ENCODE data around the gene AMER3.
A peak's percentile ranks its signal among the peaks of the same experiment; 100 is the strongest.

The AMER3 gene

DNA sequence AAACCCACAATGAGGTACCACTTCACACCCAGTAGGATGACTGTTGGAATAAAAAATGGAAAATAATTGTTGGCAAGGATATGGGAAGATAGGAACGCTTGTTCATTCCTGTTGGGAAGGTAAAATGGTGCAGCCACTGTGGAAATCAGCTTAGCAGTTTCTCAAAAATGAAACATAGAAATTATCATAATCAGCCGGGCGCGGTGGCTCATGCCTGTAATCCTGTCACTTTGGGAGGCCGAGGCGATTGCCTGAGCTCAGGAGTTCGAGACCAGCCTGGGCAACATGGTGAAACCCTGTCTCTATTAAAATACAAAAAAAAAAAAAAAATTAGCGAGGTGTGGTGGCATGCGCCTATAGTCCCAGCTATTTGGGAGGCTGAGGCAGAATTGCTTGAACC is 23.4 kb downstream of the AMER3 start:
- no peak for DNase-seq (ENCODE audit: low spot score)

DNA sequence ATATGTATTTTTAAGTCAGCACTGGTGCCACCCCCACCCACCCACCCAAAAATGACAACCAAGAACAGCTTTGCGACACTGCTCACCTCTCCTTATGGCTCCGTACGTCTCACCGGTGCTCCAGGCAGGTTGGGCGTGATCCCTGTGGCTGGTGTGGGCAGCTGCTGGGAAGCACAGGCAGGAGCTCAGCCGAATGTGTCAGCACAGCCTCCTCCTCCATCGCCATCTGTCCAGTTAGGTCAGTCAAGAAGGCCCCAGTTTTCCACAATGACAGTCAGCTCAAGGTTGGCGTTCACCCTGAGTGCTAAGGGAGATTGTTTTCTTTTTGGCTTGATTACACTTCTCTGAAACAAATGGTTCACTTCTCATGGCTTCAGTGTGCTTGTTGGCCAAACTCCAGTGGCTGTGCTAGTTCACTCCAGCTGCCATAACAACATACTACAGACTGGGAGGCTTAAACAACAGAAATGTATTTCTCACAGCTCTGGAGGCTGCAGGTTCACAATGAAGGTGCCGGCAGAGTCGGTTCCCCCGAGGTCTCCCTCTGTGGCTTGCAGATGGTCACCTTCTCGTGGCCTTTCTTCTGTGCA is 30.2 kb downstream of the AMER3 start:
- DNase-seq (ENCODE audit: low spot score) = no peak

GRCh38 chr2:130786076-130786475 is 30.7 kb downstream of the AMER3 start:
- no peak for DNase-seq (ENCODE audit: low spot score)

GRCh38 chr2:130787841-130788240 is 32.5 kb downstream of the AMER3 start:
- DNase-seq (ENCODE audit: low spot score) = no peak

GRCh38 chr2:130790312-130790711 is 35.0 kb downstream of the AMER3 start:
- DNase-seq (ENCODE audit: low spot score) = no peak

DNA sequence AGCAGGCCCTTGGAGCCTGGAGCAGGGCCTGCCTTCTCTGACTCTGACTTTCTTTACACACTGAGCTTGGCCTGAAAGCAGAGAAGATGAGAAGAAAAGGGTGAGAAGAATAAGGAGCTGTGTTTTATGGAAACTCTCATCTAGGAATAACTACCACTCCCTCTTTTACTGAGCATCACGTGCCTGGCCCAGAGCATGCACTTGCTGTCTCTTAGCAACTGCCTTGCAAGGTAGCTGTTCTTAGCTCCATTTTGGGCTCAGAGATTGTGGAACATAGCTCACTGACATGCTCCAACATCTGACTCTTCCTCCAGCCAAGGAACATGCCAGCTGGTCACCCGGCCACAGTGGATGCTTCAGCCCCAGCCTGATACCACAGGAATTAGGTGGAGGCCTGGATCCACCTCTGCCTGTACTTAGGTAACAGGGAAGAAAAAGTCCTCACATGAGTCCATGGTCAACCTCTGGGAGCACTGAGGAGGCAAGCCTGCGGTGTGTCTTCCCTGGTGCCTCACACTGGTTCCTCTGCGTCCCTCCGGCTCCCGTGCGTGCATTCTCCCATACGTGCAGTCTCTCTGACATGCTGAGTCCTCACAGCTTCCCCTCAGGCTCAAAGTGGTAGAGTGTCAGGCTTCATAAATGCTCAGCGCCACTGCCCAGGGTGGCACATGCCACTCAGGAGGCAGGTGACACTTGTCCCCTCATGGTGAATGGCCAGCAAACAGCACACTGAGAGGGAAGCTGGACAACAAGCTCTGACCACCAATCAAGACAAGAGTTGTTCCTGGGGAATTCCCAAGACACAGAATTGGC is 35.7 kb downstream of the AMER3 start:
- no peak for DNase-seq (ENCODE audit: low spot score)

DNA sequence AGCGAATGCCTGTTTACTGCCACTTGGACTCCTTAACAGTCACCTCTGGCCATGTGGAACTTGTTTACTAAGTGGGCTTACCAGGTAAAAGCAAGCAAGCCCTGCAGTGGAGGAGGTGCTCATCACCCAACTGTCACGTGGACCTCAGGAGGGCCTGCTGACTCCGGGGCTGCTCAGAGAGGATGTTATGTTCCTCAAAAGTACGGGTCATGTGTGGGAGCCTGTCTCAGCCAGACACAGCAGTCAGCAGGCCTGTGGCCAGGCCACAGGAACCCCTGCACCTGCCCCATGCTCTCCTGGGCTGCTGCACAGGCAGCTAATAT is 36.2 kb downstream of the AMER3 start:
- DNase-seq (ENCODE audit: low spot score) = no peak

DNA sequence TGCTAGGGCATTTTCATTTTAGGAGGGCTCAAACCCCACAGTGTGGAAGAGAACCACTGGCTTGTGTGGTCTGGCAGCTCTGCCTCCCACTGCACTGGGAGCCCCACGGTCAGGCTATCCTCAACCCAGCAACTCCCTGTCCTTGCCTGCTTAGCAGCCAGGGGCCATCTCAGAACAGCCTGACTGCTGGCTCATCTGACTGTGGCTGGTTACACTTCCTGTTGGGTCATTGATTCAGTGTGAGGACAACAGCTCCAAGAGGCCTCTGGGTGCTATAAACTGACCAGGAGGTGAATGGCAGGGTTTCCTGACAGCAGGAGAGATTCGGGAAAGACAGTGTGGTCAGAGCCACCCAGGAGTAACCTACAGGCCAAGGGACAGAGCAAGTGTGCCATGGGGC is 40.1 kb downstream of the AMER3 start:
- DNase-seq (ENCODE audit: low spot score) = peak; percentile 33

- DNase-seq (ENCODE audit: low spot score) = no peak
Observed at GRCh38 chr2:130796290-130796689, 41.0 kb downstream of the AMER3 start.

DNA sequence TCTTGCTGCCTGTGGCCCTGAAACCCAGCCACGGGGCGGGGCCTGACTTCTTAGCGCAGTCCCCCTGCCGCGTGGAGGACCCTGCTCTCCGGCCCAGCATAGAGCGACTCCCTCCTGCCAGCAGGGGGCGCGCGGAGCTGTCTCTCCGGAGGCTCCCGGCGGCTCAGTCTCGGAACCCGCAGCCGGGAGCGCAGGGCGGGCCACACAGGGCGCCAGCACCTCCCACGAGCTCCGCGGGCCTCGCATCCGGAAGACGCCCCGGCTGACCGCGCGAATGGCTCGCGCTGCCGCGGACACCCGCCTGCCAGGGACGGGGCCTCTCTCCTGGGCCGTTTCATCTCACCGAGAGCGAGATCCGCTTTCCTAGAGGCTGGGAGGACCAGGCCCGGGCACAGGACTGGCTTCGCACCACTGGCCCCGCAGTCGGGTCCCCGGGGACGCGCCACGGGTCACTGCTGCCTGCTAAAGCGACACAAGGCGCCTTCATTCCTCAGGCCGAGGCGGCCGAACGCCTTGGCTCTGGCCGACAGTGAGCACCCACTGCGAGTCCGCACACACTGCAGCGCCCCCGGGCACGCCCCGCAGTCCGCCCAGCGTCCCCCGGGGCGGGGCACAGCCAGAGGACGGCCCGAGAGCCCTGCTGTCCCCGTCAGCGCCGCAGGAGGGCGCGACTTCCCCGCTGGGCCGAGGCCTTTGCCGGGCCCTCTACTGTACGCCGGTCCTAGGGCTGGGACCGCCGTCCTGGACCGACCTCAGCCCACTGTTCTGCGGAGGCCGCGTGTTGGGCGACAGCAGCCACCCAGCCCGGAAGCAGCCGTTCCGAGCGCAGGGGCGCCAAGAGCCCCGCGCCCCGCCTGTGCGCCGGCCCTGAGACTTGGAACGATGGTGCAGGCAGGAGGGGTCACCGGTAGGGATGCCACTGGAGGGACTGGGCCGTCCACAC is 42.4 kb downstream of the AMER3 start:
- DNase-seq (ENCODE audit: low spot score) = peak; percentile 82

DNA sequence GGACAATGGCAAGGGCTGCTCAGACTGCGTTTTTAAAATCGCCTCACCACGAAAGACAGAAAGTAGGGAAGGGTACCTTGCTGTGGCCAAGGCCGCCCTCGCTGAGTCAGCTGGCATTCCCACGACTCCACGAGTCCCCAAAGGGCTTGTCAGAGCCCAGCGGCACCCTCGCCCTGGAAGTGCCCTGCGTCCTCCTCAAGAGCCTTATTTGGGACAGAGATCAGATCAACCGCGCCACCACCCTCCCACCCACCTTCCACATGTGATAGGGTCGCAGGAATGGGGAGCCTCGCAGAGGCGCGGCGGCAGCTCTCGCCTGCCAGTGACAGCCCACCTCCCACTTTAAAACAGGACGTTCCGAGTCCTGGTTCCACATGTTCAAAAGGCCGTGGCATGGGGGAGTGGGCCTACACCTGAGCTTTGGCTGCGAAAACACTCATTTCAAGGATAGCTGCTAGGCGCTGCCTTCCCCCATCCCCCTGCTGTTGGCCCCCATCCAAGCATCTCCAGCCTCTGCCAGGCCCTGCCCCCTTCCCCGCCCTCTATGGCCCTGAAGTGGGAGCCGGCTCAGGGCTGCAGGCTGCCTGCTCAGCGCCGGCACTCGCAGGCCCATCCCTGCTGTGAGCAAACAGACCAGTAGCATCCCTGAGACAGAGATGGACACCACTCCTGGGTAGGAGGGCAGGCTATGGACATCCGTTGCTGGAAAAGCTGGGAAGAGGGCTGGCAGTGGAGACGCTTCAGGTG is 43.3 kb downstream of the AMER3 start:
- no peak for DNase-seq (ENCODE audit: low spot score)

DNA sequence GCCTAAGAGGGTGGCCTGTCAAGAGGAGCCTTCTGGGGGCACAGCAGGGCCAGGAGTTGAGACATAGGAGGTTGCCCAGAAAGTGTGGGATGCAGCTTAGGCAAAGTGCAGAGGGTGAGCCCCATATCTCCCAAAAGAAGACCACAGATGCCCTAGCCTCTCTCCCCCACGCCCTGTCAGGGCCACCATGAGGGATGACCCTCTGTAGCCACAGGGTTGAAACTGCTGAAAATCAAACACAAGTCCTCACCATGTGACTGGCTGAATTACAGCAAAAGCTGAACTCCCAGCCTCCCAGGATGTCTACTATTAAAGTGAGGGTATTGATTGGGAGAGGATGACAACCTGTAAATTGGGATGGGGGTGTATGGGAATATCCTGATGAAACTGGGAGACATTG is 44.0 kb downstream of the AMER3 start:
- DNase-seq (ENCODE audit: low spot score) = no peak

GRCh38 chr2:130805613-130806012 is 50.3 kb downstream of the AMER3 start:
- DNase-seq (ENCODE audit: low spot score) = no peak

- no peak for DNase-seq (ENCODE audit: low spot score)
Observed at GRCh38 chr2:130806370-130806769, 51.0 kb downstream of the AMER3 start.

GRCh38 chr2:130807659-130808385 is 52.5 kb downstream of the AMER3 start:
- no peak for DNase-seq (ENCODE audit: low spot score)

- DNase-seq (ENCODE audit: low spot score) = no peak
Observed at GRCh38 chr2:130808482-130809268, 53.3 kb downstream of the AMER3 start.

DNA sequence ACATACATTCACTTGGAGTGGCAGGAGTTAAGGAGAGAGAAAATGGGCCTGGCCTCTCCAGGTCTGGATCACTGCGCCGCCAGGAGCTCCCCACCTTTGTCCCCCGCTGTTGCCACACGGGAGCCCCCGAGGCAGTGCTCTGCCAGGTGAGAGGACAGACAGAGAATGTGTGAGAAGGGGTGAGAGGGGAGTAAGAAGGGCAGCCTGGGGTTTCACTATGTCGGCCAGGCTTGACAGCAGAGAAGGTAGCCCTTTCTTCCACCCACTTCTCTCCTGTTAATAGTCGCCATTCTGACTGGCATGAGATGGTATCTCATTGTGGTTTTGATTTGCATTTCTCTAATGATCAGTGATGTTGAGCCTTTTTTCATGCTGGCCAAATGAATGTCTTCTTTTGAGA is 55.1 kb downstream of the AMER3 start:
- no peak for DNase-seq (ENCODE audit: low spot score)

DNA sequence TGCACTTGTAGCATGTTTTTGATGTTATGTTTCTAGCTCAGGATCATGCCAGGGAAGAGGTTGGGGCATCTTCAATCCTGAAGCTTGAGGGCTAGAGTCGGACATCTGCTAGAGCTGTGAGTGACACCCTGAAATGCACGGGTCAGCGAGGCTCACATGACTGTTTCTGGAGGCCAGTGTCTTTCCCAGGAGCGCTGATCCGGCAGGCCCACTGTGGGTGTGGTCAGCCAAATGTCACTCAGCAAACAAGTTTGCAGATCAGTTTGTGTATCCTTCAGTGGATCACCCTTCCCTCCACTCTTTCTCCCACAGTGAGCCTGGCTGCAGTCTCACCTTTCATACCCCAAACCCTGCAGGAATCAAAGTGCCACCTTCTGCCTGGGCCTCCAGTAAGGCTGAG is 58.4 kb downstream of the AMER3 start:
- no peak for DNase-seq (ENCODE audit: low spot score)

GRCh38 chr2:130814931-130815680 is 59.8 kb downstream of the AMER3 start:
- DNase-seq (ENCODE audit: low spot score) = no peak
